ENCODE measurements around the gene ANO1. TPM values are rescaled to one million over a fixed set of nuclear protein-coding genes. Genes with fewer than 3 reads are reported as not detected.

The ANO1 gene
- total RNA-seq, 1 donor from 2014 or later, result 9.1 TPM

DNA sequence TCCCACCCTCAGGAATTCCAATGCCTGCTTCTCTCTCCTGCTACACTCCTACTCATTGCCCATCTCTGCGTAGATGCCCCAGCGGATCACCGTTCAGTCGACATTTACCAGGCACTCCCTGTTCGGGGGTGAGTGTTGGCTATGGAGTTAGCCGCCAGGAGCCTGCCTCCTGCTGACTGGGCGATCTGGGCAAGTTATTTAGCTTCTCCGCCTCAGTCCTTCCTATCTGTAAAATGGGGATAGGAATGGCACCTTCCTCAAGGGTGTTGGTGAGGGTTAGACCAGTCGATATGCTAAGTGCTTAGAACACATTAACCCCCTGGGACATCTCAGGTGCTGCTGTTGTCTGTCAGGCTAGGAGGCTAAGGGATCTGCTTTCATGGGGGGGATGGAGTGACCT lies 155.8 kb downstream of the ANO1 start:
- no peaks in the 10 kb centered on the region for H3K9me3 Mint-ChIP-seq (ENCODE audit: low read depth)
- H3K27ac Mint-ChIP-seq, result no peak overlapping the region
- H3K36me3 Mint-ChIP-seq (ENCODE audit: insufficient read depth), result no peaks in the 10 kb centered on the region
- no peak for DNase-seq (ENCODE audit: low spot score, unreplicated experiment)
- H3K4me3 Mint-ChIP-seq (ENCODE audit: low read depth), result no peak overlapping the region
- H3K27me3 Mint-ChIP-seq, result peaks cover 3% of the 10 kb centered on the region
- TF ChIP-seq, protein P1, sequence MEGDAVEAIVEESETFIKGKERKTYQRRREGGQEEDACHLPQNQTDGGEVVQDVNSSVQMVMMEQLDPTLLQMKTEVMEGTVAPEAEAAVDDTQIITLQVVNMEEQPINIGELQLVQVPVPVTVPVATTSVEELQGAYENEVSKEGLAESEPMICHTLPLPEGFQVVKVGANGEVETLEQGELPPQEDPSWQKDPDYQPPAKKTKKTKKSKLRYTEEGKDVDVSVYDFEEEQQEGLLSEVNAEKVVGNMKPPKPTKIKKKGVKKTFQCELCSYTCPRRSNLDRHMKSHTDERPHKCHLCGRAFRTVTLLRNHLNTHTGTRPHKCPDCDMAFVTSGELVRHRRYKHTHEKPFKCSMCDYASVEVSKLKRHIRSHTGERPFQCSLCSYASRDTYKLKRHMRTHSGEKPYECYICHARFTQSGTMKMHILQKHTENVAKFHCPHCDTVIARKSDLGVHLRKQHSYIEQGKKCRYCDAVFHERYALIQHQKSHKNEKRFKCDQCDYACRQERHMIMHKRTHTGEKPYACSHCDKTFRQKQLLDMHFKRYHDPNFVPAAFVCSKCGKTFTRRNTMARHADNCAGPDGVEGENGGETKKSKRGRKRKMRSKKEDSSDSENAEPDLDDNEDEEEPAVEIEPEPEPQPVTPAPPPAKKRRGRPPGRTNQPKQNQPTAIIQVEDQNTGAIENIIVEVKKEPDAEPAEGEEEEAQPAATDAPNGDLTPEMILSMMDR (IDR thresholded peaks at IDR 0.05; ENCODE audit: unreplicated experiment), result no peak
- H3K4me1 Mint-ChIP-seq (ENCODE audit: low read depth), result no peaks in the 10 kb centered on the region

Other genes with a start within 250 kb of the ANO1 start
- 20.0 and 22.1 TPM in 2 replicates for gene FADD, start 125.0 kb downstream of the ANO1 start, total RNA-seq
- gene PPFIA1, start 192.4 kb downstream of the ANO1 start, total RNA-seq, result 70.1 and 70.8 TPM in 2 replicates

Measured in progenitor cell of endocrine pancreas (in vitro differentiated cells).